H1 (cell line): Measurements from ENCODE around the gene MATN4. TPM values are rescaled to one million over a fixed set of nuclear protein-coding genes. Genes with fewer than 3 reads are reported as not detected.
"Not testable (repeated sequence)": the region's sequence is repeated elsewhere in the genome, so short reads cannot be mapped to it uniquely, and the experiment has no call there.

Experiments
- CTCF ChIA-PET: fragments of 300-600 bp; sonication (Branson Sonifier 250); formaldehyde crosslinking; loops from one replicate; lab custom pipeline; 2021; ENCODE audit not compliant: partially characterized antibody; lab: Charles Lee
- POLR2A ChIA-PET: fragments of 300-600 bp; sonication (Branson Sonifier 250); formaldehyde crosslinking; loops from one replicate; lab custom pipeline; 2021; ENCODE audit warnings: inconsistent platforms; ENCODE audit not compliant: partially characterized antibody; lab: Charles Lee
- DNase-seq, 2 experiments: peaks; one replicate each; pipeline versions ENCODE4 v3.0.0 to v3.0.0-alpha.2; 2010 to 2022; ENCODE audit warnings: low spot score in 2 of 2, low read depth in 1 of 2, mixed read lengths in 1 of 2
- FAIRE-seq: peaks from 2 replicates; lab custom pipeline; 2011; peaks lifted over from hg19 to GRCh38; lab: Jason Lieb, UNC
- H2AFZ ChIP-seq: 2 replicates; pipeline ENCODE4 v1.8.1; 2012; ENCODE audit warnings: low read length, inconsistent platforms
- H2AK5ac ChIP-seq: 2 replicates; pipeline ENCODE4 v1.6.1; 2013; ENCODE audit warnings: low read depth, low read length
- H2BK120ac ChIP-seq: replicated peaks from 2 replicates; pipeline ENCODE3; 2013; ENCODE audit warnings: low read depth, low read length, inconsistent platforms
- H2BK12ac ChIP-seq: 2 replicates; pipeline ENCODE4 v1.6.1; 2013; ENCODE audit warnings: low read depth, low read length
- H2BK15ac ChIP-seq: 2 replicates; pipeline ENCODE4 v1.6.1; 2013; ENCODE audit warnings: low read length
- H2BK20ac ChIP-seq: 2 replicates; pipeline ENCODE4 v1.6.1; 2013; ENCODE audit warnings: low read length
- H2BK5ac ChIP-seq: 2 replicates; pipeline ENCODE4 v1.6.1; 2013; ENCODE audit warnings: low read depth, low read length
- H3K14ac ChIP-seq: 2 replicates; pipeline ENCODE4 v1.6.1; 2013; ENCODE audit warnings: inconsistent platforms; ENCODE audit not compliant: insufficient read length
- H3K18ac ChIP-seq: 2 replicates; pipeline ENCODE4 v1.6.1; 2013; ENCODE audit warnings: low read length; ENCODE audit errors: extremely low read depth
- H3K23ac ChIP-seq: 2 replicates; pipeline ENCODE4 v1.6.1; 2013; ENCODE audit warnings: inconsistent platforms; ENCODE audit not compliant: insufficient read length
- H3K23me2 ChIP-seq: 2 replicates; pipeline ENCODE4 v1.6.1; 2013; ENCODE audit warnings: low read depth, low read length
- H3K27ac ChIP-seq: 2 replicates; pipeline ENCODE4 v1.6.1; 2011; ENCODE audit warnings: low read depth, low read length, inconsistent platforms
- H3K27me3 ChIP-seq, 4 experiments: replicated peaks in 1 of 4; 1 replicate in 1 of 4; 2 replicates in 3 of 4; pipeline versions ENCODE4 v1.6.1 to v1.8.1; 2011 to 2013; ENCODE audit warnings: low read length in 3 of 4, mild to moderate bottlenecking in 3 of 4, inconsistent platforms in 2 of 4, mixed read lengths in 2 of 4, moderate library complexity in 1 of 4; ENCODE audit not compliant: control insufficient read depth in 3 of 4, insufficient read depth in 3 of 4; ENCODE audit errors: extremely low read depth in 1 of 4
- H3K36me3 ChIP-seq, 4 experiments: 2 replicates each; pipeline versions ENCODE4 v1.6.1 to v1.8.1; 2011 to 2013; ENCODE audit warnings: mild to moderate bottlenecking in 4 of 4, low read length in 3 of 4, moderate library complexity in 2 of 4, control low read depth in 1 of 4, inconsistent platforms in 1 of 4; ENCODE audit not compliant: insufficient read depth in 4 of 4, control insufficient read depth in 2 of 4
- H3K4ac ChIP-seq: replicated peaks from 2 replicates; pipeline ENCODE3; 2013; ENCODE audit warnings: low read length, low read depth, mixed read lengths, inconsistent platforms; ENCODE audit not compliant: insufficient read length
- H3K4me1 ChIP-seq, 4 experiments: replicated peaks in 1 of 4; 1 replicate in 1 of 4; 2 replicates in 3 of 4; pipeline versions ENCODE4 v1.6.1 to v1.8.1; 2011 to 2013; ENCODE audit warnings: low read length in 3 of 4, inconsistent platforms in 2 of 4, mixed read lengths in 1 of 4; ENCODE audit not compliant: insufficient read depth in 4 of 4, control insufficient read depth in 3 of 4
- H3K4me2 ChIP-seq, 2 experiments: 2 replicates each; pipeline versions ENCODE4 v1.6.1 to v1.8.1; 2011 to 2013; ENCODE audit warnings: low read depth in 2 of 2, low read length in 2 of 2, control low read depth in 1 of 2, inconsistent platforms in 1 of 2, mild to moderate bottlenecking in 1 of 2; ENCODE audit not compliant: insufficient read depth in 1 of 2
- H3K4me3 ChIP-seq, 4 experiments: fragments of 200-600, 300-600 bp in 1 of 4; sonication (generic), shearing (Covaris generic), sonication (Bioruptor Twin) in 1 of 4; 2 replicates each; pipeline versions ENCODE4 v1.5.1 to v1.8.1; 2011 to 2016; ENCODE audit warnings: low read length in 4 of 4, low read depth in 3 of 4, control low read depth in 2 of 4, inconsistent platforms in 2 of 4, mild to moderate bottlenecking in 2 of 4, mixed read lengths in 1 of 4, moderate library complexity in 1 of 4; ENCODE audit not compliant: insufficient read depth in 2 of 4; ENCODE audit errors: extremely low read depth in 1 of 4
- H3K56ac ChIP-seq: replicated peaks from 2 replicates; pipeline ENCODE3; 2013; ENCODE audit warnings: low read depth, mild to moderate bottlenecking, mixed read lengths, low read length, inconsistent platforms; ENCODE audit not compliant: insufficient read length
- H3K79me1 ChIP-seq: 2 replicates; pipeline ENCODE4 v1.6.1; 2013; ENCODE audit warnings: low read depth, low read length, control low read depth
- H3K79me2 ChIP-seq, 2 experiments: 2 replicates each; pipeline versions ENCODE4 v1.6.1 to v1.8.1; 2012 to 2013; ENCODE audit warnings: low read length in 2 of 2, mild to moderate bottlenecking in 2 of 2, inconsistent platforms in 1 of 2; ENCODE audit not compliant: insufficient read depth in 2 of 2, control insufficient read depth in 1 of 2
- H3K9ac ChIP-seq, 4 experiments: replicated peaks in 1 of 4; 1 replicate in 1 of 4; 2 replicates in 3 of 4; pipeline versions ENCODE4 v1.6.1 to v1.8.1; 2011 to 2013; ENCODE audit warnings: low read depth in 3 of 4, low read length in 3 of 4, control low read depth in 2 of 4, mild to moderate bottlenecking in 2 of 4, moderate library complexity in 2 of 4, inconsistent platforms in 1 of 4; ENCODE audit errors: extremely low read depth in 1 of 4
- H3K9me3 ChIP-seq, 2 experiments: 2 replicates each; pipeline versions ENCODE4 v1.6.1 to v1.8.1; 2012 to 2013; ENCODE audit warnings: mild to moderate bottlenecking in 2 of 2, moderate library complexity in 2 of 2, control low read depth in 1 of 2, inconsistent platforms in 1 of 2, low read depth in 1 of 2, low read length in 1 of 2, mixed read lengths in 1 of 2; ENCODE audit not compliant: insufficient read depth in 2 of 2
- H4K20me1 ChIP-seq, 2 experiments: replicated peaks in 1 of 2; 2 replicates each; pipeline versions ENCODE3 to v1.8.1; 2011 to 2013; ENCODE audit warnings: inconsistent platforms in 2 of 2, low read length in 2 of 2, mild to moderate bottlenecking in 1 of 2; ENCODE audit not compliant: insufficient read depth in 2 of 2, control insufficient read depth in 1 of 2
- H4K5ac ChIP-seq: 2 replicates; pipeline ENCODE4 v1.6.1; 2013; ENCODE audit warnings: low read length, low read depth, mixed read lengths, inconsistent platforms; ENCODE audit not compliant: insufficient read length
- H4K8ac ChIP-seq: 2 replicates; pipeline ENCODE4 v1.8.0; 2013; ENCODE audit warnings: mild to moderate bottlenecking, moderate library complexity, low read length, inconsistent platforms; ENCODE audit not compliant: insufficient read depth; ENCODE audit errors: extremely low read depth
- H4K91ac ChIP-seq: replicated peaks from 2 replicates; pipeline ENCODE3; 2013; ENCODE audit warnings: low read length, mixed read lengths, inconsistent platforms; ENCODE audit not compliant: insufficient read length
- EP300 ChIP-seq, 2 experiments: IDR thresholded peaks; 1 replicate in 1 of 2; 2 replicates in 1 of 2; pipeline ENCODE4 v1.6.1; 2011 to 2012; ENCODE audit warnings: low read depth in 2 of 2, low read length in 2 of 2, mild to moderate bottlenecking in 2 of 2, borderline replicate concordance in 1 of 2, inconsistent platforms in 1 of 2, moderate library complexity in 1 of 2
- SIN3A ChIP-seq, 2 experiments: IDR thresholded peaks in 1 of 2; conservative IDR thresholded peaks in 1 of 2; 2 replicates each; pipeline ENCODE4 v1.6.1; 2011 to 2012; ENCODE audit warnings: low read length in 2 of 2, improper control_type of control experiment in 1 of 2, low read depth in 1 of 2, mild to moderate bottlenecking in 1 of 2
- SP4 ChIP-seq: IDR thresholded peaks from 2 replicates; pipeline ENCODE4 v1.6.1; 2012; ENCODE audit warnings: low read length, inconsistent platforms
- SRF ChIP-seq: IDR thresholded peaks from 2 replicates; pipeline ENCODE4 v1.6.1; 2011; ENCODE audit warnings: mild to moderate bottlenecking, low read depth, low read length, moderate library complexity
- WGBS, 2 experiments: shearing (Covaris generic) in 1 of 2; methylation state at CpG; one replicate each; pipeline versions ENCODE4 v1.1.6 to v1.1.7; 2013 to 2015; ENCODE audit warnings: low lambda C conversion rate in 2 of 2, mixed read lengths in 2 of 2, inconsistent platforms in 1 of 2, low coverage in 1 of 2, missing lambda C conversion rate in 1 of 2; ENCODE audit not compliant: insufficient replicate concordance in 2 of 2, insufficient coverage in 1 of 2, insufficient read length in 1 of 2; ENCODE audit errors: extremely low coverage in 1 of 2, missing lambda C conversion rate in 1 of 2; 5-methylcytosine and 5-hydroxymethylcytosine counted together
- polyA plus RNA-seq, 7 experiments: library from polyadenylated mRNA; depleted of rRNA in 3 of 7; stranded (reverse) in 5 of 7; unstranded in 2 of 7; fragments of >200 nt in 5 of 7; fragments of 200-250 nt in 2 of 7; gene quantifications; 1 replicate in 5 of 7; 2 replicates in 1 of 7; 4 replicates in 1 of 7; pipeline versions ENCODE4 v1.2.1 to v1.2.3, GENCODE V29; 2011 to 2013; ENCODE audit warnings: missing spikeins in 2 of 7, mixed read lengths in 2 of 7
- total RNA-seq: library from RNA; stranded (reverse); fragmentation: NEBNext Ultra II Directional; extraction: Animal tissue kit (Norgen Biotek cat#: 25700); gene quantifications from 2 replicates; pipeline ENCODE4 v1.2.1, GENCODE V29; 2021

The MATN4 gene
- total and polyA plus RNA-seq, 2 of the 8 experiments (the other 6 are each of a cell fraction or from before 2014, with no cell fraction given), result 2.1 to 4.4 TPM

GRCh38 chr20:45352729-45353128, 44.6 kb upstream of the MATN4 start (continued):
- TF ChIP-seq SP4 (no peak), SRF (no peak), EP300 (IDR thresholded peaks at IDR 0.05; ENCODE audit: borderline replicate concordance in 1 of 2, low read depth in 2 of 2, low read length in 2 of 2) (no peak), SIN3A (conservative IDR thresholded peaks at IDR 0.05 in 1 of 2, IDR thresholded peaks at IDR 0.05 in 1 of 2; ENCODE audit: low read depth in 1 of 2, low read length in 2 of 2) (no peak)

GRCh38 chr20:45350795-45351194, 42.7 kb upstream of the MATN4 start:
- not testable (repeated sequence) for H4K91ac ChIP-seq, H2BK15ac ChIP-seq, DNase-seq, H3K79me1 ChIP-seq, FAIRE-seq, H3K18ac ChIP-seq, H2AFZ ChIP-seq, H3K27ac ChIP-seq, H2BK5ac ChIP-seq, H3K4me2 ChIP-seq, H3K4me3 ChIP-seq, H4K5ac ChIP-seq, H2AK5ac ChIP-seq, H3K56ac ChIP-seq, H3K9me3 ChIP-seq, H3K23ac ChIP-seq, H3K27me3 ChIP-seq, H2BK20ac ChIP-seq, H2BK12ac ChIP-seq, H2BK120ac ChIP-seq, H3K36me3 ChIP-seq, H4K8ac ChIP-seq, H4K20me1 ChIP-seq, H3K9ac ChIP-seq, H3K14ac ChIP-seq, H3K4ac ChIP-seq
- POLR2A ChIA-PET, result interaction anchor here (1.1 to 1.3 kb wide), 2 partner anchors 12 to 13 kb away, joined by 3 to 4 read pairs; partner anchors contain the start of gene SYS1
- Histone ChIP-seq H3K79me2 (peaks cover 0 to 21% of the 10 kb centered on the region in 2 experiments; a peak in 2 of 4 replicates), H3K4me1 (peaks cover 8 to 21% (median 16%) of the 10 kb centered on the region in 4 experiments), H3K23me2 (peaks cover 12% of the 10 kb centered on the region; the same call in 1 of the 2 replicates)
- CTCF ChIA-PET, result interaction anchor here (1.1 to 5.9 kb wide), 5 partner anchors 10 to 86 kb away, joined by 3 to 26 read pairs (median 8); partner anchors contain the start of gene SYS1
- WGBS, 2 experiments, result 93% methylated on average over 10 of the region's 10 CpGs; no CpG with 5 or more reads in 1 of the 2 experiments
